IPS DF 19.7 (cell line): Measurements from ENCODE around the gene CDH23.

ENCODE experiments used
- DNase-seq: peaks from one replicate; pipeline ENCODE4 v3.0.0-alpha.2; 2013; ENCODE audit warnings: low read depth, low spot score

The CDH23 gene

GRCh38 chr10:71369602-71370001, 27.1 kb upstream of the CDH23 start:
- DNase-seq = no peak

GRCh38 chr10:71370031-71370430, 26.7 kb upstream of the CDH23 start:
- no peak for DNase-seq

- no peak for DNase-seq
Observed at GRCh38 chr10:71371750-71372166, 25.0 kb upstream of the CDH23 start.

GRCh38 chr10:71372882-71373495, 23.7 kb upstream of the CDH23 start:
- DNase-seq = no peak

GRCh38 chr10:71374481-71375233, 22.1 kb upstream of the CDH23 start:
- no peak for DNase-seq

- DNase-seq = no peak
Observed at GRCh38 chr10:71375952-71376351, 20.8 kb upstream of the CDH23 start.

GRCh38 chr10:71378336-71379117, 18.2 kb upstream of the CDH23 start:
- no peak for DNase-seq

- DNase-seq = no peak
Observed at GRCh38 chr10:71379118-71379766, 17.5 kb upstream of the CDH23 start.

GRCh38 chr10:71380841-71381240, 15.9 kb upstream of the CDH23 start:
- no peak for DNase-seq

- DNase-seq = no peak
Observed at GRCh38 chr10:71381611-71382010, 15.1 kb upstream of the CDH23 start.

GRCh38 chr10:71382028-71382427, 14.7 kb upstream of the CDH23 start:
- no peak for DNase-seq

- no peak for DNase-seq
Observed at GRCh38 chr10:71382757-71383156, 14.0 kb upstream of the CDH23 start.

- DNase-seq = no peak
Observed at GRCh38 chr10:71383972-71384687, 12.6 kb upstream of the CDH23 start.

GRCh38 chr10:71388171-71388570, 8.5 kb upstream of the CDH23 start:
- DNase-seq = no peak

- no peak for DNase-seq
Observed at GRCh38 chr10:71388583-71389310, 8.0 kb upstream of the CDH23 start.

GRCh38 chr10:71389768-71390460, 6.8 kb upstream of the CDH23 start:
- DNase-seq = no peak

- no peak for DNase-seq
Observed at GRCh38 chr10:71390461-71390835, 6.3 kb upstream of the CDH23 start.

- DNase-seq = no peak
Observed at GRCh38 chr10:71390921-71391690, 5.6 kb upstream of the CDH23 start.

GRCh38 chr10:71391701-71392100, 5.0 kb upstream of the CDH23 start:
- DNase-seq = no peak
